GM19324 (cell line): ENCODE data around the gene CHI3L2.

Experiments
- ATAC-seq: cut with Tn5 transposase; IDR thresholded peaks from one replicate; pipeline ENCODE4 v1.9.1; 2021; ENCODE audit warnings: mild to moderate bottlenecking, moderate library complexity; ENCODE audit not compliant: unreplicated experiment, low FRiP score

Gene CHI3L2, protein sequence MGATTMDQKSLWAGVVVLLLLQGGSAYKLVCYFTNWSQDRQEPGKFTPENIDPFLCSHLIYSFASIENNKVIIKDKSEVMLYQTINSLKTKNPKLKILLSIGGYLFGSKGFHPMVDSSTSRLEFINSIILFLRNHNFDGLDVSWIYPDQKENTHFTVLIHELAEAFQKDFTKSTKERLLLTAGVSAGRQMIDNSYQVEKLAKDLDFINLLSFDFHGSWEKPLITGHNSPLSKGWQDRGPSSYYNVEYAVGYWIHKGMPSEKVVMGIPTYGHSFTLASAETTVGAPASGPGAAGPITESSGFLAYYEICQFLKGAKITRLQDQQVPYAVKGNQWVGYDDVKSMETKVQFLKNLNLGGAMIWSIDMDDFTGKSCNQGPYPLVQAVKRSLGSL

DNA sequence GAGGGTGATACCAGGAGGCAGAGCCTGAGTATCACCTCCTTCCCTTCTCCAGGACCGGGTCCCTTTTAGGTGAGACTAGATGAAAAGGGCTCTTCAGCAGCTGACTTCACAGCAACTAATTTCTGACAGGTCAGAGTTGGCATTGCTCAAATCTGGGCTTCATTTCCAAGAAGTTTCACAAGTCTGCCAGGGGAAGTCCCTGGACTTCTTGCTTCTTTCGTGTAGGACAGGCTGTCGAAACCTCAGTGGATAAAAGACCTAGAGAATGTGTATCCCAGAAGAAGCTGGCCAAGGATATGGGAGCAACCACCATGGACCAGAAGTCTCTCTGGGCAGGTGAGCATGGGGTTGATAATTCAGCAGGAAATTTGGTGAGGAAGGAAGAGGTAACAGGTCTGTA lies at the start of gene CHI3L2:
Gene CHI3L2 (plus strand): TSS at position 280 of the 400 bp plus-strand sequence. CDS start 17 bp downstream, at position 297.
- no peak for ATAC-seq

DNA sequence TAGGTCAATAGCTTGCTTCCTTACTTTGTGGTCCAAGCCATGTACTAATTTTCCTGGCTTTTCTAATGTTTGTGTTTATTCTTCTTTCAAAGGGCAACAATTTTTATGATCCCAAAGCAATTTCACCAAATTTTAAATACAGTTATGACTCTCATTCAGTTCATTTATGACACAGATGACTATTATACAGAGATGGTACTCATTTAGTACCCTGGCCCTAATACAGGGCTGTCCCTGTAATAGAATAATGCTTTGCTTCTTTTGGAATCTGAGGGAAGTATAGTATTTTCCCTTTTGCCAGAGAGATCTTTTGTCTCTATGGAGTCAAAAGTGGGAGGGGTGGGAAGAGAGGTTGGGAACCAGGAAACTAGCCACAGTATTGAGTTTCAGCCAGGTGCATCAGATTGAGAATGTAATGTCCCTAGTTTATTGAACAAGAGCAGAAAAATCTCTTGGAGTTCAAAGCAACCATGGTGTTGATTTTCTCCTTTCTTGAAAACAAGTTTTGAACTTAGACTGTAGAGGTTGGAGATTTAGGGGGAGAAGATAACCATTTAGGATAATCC lies 47.5 kb upstream of the CHI3L2 start:
- no peak for ATAC-seq

DNA sequence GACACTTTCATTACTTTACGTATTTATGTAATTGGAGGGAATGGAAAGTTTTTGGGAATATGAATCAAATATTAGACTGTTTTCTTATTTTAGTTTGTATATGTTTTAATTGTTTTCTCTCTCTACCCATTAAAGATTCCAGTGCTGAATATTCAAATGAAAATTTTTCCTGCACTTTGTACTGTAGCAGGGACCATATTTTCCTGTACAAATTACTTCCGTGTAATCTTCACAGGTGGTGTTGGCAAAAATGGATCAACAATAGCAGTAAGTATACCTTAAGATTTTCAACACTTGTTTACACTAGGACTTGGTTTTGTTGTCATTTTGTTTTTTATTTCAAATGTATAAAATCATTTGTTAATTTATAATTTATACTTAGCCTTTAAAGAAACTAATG lies 45.5 kb upstream of the CHI3L2 start:
- no peak for ATAC-seq

GRCh38 chr1:111183308-111184069 lies 44.0 kb upstream of the CHI3L2 start:
- ATAC-seq = no peak

DNA sequence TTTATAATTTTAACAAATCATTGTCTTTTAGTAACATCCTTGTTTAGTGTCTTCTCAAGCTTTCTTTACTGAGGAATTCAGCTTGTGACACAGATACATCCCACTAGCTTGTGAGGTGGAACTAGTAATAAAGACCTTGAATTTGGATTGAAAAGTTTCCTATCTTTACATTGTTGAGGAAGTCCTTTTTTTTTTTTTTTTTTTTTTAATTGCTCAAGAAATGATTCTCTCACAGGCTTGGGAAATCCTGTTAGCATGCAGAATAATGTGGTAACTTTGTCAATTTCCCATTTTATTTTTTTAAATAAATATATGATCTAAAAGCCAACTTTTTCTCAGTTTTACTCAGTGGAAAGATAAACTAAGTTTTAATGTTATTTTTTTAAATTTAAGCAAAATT lies 42.9 kb upstream of the CHI3L2 start:
- ATAC-seq = no peak

- ATAC-seq = no peak
These were observed 36.5 kb upstream of the CHI3L2 start for GRCh38 chr1:111190931-111191451.

- ATAC-seq = no peak
These were observed 36.0 kb upstream of the CHI3L2 start for GRCh38 chr1:111191496-111191895.

GRCh38 chr1:111192074-111192473 lies 35.4 kb upstream of the CHI3L2 start:
- ATAC-seq = no peak

DNA sequence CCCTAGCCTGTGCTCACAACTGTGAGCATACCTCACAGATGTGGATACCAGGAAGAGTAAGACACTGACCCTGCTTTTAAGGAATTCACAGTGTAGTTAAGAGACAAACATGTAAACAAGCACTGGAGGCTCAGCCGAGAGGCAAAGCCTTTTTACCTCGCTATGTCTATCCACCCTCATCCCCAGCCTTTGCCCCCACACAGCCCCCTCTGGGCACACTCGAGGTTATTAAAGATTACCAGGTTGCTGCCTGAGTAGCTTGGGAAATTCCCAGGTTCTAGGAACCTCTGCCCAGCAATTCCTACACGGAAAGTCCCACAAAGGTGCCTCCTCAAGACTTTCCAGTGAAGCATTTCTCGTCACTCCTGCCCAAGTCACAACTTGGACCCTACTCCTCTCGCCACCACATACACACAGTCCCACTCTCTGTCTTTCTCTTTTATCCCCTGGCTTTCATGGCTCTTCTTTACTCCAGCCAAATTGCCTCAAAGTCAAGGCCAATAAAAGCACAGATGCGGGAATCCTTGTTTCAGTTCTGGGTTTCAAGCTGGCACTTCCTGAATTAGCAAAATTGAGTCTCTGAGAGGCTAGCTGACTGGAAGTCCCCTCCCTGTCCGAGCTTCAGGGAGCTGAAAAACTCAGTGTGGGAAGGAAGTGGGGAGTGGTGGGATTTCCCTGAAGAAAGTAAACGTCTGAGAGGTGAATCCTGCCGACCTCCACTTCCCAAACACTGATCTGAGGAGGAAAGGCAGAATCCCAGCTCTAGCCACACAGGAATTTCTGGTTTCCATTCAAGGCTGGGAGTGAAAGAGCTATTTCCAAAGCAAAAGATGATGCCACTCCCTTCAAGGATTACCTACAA lies 34.6 kb upstream of the CHI3L2 start:
- ATAC-seq = no peak

- no peak for ATAC-seq
These were observed 33.6 kb upstream of the CHI3L2 start for GRCh38 chr1:111193712-111194480.

GRCh38 chr1:111195002-111195684 lies 32.4 kb upstream of the CHI3L2 start:
- no peak for ATAC-seq

- ATAC-seq = no peak
These were observed 31.3 kb upstream of the CHI3L2 start for GRCh38 chr1:111196213-111196612.

- ATAC-seq = no peak
These were observed 29.8 kb upstream of the CHI3L2 start for GRCh38 chr1:111197598-111198284.

- ATAC-seq = no peak
These were observed 28.7 kb upstream of the CHI3L2 start for GRCh38 chr1:111198836-111199235.

DNA sequence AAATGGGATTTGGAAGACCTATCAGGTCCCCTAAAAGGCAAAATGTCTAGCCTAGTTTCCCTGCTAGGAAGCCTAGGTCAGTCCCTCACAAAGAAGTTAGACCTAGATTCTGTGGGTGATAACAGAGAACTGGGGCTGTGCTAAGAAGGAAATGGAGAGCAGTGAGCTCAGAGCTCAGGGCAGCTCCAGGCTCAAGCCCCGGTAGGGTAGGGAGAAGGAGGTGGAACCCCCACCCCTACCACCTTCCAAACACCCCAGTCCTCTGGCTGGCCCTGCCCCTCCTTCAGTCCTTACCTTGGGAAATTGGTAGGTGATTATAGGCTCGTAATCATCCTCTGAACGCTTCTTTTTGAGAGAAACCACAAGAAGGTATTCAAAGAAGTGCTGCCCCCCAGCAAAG lies 28.2 kb upstream of the CHI3L2 start:
- ATAC-seq = no peak

DNA sequence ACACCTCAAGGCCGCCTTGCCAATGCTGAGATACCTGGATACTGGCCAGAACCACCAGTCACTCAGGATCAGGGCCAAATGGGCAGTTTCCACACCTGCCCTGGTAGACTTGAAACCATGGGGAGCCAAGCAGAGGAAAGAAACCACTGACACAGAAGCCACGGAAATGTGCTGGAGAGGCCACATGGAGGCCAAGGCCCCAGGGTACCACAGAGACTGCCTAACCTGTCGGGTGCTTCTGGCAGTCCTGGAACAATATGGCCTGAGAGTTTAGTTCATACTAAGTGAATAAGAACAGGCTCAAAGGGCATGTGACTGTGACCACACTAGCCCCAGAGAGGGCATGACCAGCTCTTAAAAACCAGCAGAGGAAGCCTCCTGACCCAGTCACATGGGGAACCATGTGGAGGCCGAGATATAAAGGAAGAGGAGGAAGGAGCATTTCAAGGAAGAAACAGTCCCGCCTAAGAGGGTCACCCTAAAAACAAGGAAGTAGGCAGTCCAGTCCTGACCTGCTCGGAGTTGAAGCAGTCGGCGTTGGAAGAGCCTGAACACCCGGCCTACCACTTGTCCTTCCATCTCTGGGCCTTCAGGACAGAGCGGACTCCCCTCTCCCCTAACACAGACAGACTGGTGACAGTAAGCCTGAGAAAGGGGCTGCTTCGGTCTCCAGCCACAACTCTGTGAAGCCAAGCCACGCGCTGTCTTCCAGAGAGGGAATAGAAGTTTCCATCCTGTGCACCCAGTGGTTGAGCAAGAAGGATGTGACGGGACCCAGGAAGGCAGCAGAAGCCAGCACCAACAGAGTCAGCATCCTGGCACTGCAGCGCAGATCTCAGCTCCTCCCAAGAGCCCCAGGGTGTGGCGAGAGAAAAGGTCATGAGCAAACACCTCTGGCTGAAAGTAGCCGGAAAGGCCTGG lies 27.4 kb upstream of the CHI3L2 start, which contains the start of gene DENND2D:
Gene DENND2D (minus strand): TSS at position 766 of the 921 bp plus-strand sequence. CDS start 187 bp downstream, at position 579.
- no peak for ATAC-seq

- no peak for ATAC-seq
These were observed 26.7 kb upstream of the CHI3L2 start for GRCh38 chr1:111200802-111201161.
